Anterior cingulate cortex (tissue), 58 donors: Measurements from ENCODE around the gene HDAC9.

Experiments used
- DNase-seq, 58 donors: peaks; one replicate each; lab custom pipeline; 2025; lab: John Stamatoyannopoulos, UW

Gene HDAC9

DNA sequence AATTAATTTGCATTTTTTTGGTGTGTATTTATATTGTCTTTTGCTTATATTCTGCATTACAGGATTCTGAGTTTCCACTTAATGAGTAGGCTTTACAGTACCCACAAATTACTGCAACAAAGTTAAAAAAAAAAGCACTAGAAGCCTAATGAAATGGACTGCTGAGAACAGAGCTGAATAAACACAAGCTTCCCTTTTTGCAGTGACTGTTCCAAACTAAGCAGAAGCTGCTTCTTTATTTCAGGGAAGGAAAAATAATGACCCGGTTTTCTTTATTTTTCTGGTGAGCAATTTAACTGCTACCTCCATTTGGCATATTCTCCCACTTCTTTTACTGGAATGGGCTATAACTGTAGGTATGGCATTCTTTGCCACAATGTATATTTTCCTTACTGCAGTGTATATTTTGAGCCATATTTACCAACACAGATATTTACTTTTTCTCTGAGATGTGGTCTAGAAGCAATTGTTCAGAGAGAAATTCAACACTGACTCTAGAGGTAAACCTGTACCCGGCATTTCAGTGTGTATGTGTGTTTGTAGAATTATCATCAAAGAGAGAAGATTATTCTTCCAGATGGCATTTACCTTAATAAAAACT, 56.9 kb downstream of the HDAC9 start:
- DNase-seq: no peak

DNA sequence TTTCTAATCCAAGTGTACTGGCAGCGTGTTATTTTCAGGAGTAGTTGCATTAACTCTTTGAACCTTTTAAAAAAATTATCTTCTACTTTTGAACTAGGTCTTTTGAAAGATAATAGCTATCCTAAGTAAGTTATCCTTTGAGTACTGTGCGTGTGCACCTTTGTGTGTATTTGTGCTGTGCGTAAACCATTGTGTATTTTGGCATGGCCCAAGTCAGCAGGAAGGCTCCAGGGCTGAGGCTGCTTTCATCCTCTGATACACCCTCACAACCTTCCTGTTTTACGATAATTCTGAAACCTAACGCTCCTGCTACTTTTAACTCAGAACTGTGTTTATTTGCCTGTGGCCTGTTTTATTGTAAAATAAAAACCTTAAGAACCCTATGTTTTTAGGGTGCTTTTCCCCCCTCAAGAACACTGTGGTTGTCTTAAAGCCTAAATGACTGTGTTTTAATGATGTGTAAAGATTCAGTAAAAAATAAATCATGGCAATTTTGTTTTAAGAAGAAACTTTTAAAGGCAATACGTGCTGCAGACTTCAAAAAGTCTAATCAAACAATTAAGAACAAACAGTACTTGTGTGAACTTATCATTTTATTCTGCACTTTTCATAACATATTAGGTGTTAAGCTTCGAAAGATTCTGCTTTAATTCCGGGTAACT, 57.5 kb downstream of the HDAC9 start:
- no peak for DNase-seq

DNA sequence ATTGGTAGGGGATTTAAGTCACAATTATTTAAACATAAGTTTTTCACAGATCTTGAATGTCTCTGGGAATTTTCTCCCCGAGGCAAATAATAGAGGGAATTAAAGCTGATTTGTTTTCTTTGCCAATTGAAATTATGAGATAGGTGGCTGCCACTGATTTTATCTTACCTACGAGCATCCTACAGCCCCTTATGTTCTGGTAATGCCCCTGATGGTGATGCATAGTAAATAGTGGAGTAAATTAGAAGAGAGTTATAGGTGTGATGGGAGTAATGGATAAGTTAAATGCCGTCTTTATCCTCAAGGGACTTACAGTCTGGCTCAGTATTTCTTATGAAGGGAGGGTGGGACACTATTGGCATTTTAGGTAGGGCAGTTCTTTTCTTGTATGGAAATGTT, 58.1 kb downstream of the HDAC9 start:
- no peak for DNase-seq

DNA sequence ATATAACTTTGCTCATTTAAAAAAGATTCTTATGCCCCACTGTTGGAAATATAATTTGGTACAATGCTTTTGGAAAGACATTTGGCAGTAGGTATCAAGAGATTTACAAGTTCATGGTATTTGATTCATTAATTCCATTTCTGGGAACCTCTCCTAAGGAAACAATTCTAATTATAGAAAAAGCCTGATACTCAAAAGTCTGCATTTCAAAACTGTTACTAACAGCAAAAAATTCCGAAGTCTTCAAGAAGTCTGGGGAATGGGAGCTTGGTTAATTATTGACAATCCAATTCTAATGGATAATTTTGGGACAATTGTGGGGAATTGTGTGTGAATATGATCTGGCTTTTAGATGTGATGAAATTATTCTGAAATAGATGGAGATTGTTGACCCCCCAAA, 59.6 kb downstream of the HDAC9 start:
- DNase-seq: no peak

DNA sequence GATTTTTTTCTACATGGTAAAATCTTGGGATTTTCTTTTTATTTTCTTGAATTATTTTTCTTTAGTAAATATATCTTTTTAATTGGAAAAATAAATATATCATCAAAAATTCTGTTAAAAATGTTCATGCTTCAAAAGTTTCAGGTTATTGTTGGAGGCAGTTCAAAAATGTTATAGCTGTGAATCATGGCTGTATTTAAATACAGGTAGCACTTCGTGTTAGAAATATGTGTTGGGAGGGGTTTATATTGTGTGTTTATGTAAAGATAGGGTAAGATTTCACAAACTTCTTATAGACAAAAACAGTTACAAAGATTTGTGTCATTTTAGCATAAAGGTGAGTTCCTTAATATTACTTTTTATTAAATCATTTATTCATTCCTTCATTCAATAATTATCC, 60.4 kb downstream of the HDAC9 start:
- DNase-seq: no peak

GRCh38 chr7:18558503-18558902, 63.0 kb downstream of the HDAC9 start:
- DNase-seq: no peak

DNA sequence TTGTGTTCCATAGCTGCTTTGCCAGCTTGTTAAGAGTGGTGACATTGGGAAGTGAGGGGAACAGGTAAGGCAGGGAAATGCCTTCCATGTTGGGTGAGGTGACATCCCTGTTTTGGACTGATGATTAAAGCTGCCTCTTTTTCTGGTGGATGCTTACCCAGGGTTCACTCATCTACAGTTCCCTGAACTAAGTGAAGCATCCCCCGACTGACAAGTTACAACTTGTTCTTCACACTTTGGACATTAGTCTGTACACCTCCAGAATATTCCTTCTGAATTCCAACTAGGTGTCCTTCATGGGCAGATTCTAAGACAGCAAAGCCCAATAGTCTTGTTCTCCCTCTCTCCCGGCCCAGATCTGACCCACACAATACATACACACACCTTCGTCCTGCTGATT, 63.4 kb downstream of the HDAC9 start:
- DNase-seq: no peak

GRCh38 chr7:18559756-18560155, 64.2 kb downstream of the HDAC9 start:
- DNase-seq: no peak

DNA sequence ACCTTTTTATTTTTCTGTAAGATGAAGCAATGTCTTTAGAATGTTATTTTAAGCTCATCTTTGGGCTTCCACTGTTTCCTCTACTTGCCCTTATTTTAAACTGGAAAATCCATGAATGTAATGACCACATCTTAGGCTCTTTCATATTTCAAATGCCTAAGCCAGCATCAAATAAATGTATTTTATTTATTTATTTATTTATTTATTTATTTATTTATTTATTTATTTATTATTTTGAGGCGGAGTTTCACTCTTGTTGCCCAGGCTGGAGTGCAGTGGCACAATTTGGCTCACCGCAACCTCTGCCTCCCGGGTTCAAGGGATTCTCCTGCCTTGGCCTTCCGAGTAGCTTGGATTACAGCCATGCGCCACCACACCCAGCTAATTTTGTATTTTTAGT, 69.2 kb downstream of the HDAC9 start:
- DNase-seq: no peak

- no peak for DNase-seq
Measured at GRCh38 chr7:18565337-18565736, 69.8 kb downstream of the HDAC9 start.

DNA sequence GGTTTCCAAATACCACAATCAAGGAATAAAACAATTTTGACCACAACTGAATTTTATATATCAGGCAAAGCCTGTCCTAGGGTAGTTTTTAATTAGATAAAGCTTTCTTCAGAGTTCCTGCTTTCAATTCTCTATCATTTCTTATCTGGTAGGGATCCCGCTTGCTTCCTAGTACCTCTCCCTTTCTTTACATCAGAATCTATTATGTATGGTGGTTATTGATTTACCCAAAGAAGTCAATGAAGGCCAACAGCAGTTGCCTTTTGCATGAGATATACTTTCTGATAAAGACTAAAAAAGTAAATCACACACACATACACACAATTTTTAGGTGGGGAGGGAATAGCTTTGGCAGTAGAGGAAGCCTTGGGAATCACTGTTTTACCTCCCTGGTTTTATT, 70.7 kb downstream of the HDAC9 start:
- DNase-seq: no peak

DNA sequence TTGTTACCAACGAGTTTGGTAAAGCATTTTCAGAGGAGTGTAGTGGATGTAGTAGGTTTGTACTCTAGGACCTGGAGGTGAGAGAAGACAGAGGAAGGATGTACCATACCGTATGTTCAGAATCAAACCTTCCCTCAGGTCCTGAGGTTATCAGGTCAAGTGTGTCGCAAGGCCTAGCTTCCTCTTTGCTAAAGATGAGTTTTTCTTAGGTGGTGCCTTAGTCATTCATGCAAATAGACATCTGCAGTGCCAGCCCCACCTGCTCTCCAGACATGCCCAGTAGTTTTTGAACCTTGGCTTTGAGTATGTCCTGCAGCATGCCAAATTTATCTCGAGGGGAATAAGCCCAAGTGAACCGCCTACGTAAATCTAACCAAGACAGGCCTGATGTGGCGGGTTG, 71.3 kb downstream of the HDAC9 start:
- no peak for DNase-seq

- no peak for DNase-seq
Measured at GRCh38 chr7:18570441-18570840, 74.9 kb downstream of the HDAC9 start.

DNA sequence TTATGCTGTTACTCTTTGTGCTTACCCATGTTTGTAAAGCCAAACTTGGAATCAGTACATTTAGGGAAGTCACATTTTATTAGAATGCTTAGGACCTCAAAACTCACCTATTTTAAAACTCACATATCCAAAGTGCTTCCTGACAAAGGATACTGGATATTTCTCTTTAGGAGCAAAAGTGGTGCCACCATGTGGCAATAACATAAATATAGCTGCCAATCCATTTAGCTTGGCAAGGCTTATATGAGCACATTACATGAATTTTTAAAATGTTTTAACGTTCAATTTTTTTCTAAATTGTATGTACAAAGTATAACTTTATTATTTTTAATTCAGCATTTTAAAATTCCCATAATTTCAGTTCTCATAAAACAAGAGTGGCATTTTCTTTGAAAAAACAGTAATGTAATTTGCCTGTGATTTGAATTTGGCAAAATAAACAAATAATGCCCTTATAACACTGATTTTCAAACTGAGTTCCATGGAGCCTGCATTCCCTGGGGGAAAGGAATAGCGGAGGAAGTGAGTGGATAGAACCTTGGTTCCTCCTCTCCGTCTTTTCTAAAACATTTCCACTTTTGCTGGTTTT, 75.4 kb downstream of the HDAC9 start:
- peak in 1 of 58 donors; percentile 66 for DNase-seq

DNA sequence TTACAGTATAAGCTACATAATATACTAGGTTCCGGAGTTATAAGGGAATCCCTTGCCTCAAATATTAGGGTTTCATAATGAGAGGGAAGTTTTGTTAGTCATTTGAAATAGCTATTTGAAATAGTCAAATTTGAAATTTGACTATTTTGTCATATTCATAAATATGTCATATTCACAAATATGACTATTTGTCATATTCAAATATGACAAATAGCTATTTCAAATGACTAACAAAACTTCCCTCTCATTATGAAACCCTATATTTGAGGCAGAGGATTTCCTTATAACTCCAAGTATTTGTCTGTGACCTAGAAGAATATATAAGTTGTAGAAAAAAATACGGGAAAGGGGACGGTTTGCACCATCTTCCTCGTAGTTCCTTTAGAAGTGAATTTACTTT, 76.6 kb downstream of the HDAC9 start:
- no peak for DNase-seq

- DNase-seq: no peak
Measured at GRCh38 chr7:18572885-18573284, 77.3 kb downstream of the HDAC9 start.

DNA sequence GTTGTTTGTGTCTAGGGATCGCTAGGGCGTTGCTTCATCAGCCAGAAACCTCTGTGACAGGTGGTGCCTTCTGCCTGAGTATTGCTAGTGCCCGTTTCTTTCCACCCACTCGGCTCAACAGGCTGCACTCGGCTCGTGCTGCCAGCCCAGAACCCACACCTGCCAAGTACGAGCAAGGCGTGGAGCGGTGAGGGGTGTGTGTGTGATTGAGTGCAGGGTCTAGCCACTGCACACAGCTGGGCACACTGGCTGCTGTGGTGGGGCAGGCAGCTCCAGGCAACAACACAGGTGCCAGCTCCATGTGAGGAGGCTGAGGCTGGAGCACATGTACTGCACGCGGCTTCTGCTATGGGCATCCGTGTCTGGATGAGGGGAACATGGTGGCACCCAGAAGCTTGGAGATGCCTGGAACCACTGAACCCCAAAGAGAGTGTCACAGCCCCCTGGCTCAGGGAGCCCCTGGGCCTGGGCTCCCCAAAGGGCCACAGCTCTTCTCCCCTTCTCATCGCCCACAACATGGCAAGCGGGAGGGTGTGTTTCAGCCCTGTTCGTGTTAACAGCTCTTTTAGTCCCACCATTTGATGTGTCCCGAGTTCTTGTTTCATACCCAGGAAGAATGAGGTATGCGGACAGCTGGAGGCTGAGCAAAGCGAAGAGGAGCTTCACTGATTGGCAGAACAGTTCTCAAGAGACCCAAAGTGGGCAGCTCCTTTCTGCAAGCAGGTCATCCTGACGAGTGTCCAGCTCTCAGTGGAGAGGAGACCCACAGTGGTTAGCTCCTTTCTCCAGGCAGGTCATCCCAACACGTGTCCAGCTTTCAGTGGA, 78.1 kb downstream of the HDAC9 start:
- DNase-seq: no peak

DNA sequence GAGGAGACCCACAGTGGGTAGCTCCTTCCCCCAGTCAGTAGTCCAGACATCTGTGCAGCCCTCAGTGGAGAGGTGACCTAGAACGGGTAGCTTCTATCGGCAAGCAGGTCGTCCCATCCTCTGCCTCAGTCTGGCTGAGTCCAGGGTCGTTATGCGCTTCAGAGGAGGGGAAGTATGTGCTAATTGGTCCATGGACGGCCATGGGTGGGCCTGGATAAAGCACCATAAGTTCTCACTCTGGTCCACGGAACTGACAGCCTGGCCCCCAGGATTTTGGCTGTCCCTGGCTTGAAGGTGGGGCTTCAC, 78.6 kb downstream of the HDAC9 start:
- no peak for DNase-seq

DNA sequence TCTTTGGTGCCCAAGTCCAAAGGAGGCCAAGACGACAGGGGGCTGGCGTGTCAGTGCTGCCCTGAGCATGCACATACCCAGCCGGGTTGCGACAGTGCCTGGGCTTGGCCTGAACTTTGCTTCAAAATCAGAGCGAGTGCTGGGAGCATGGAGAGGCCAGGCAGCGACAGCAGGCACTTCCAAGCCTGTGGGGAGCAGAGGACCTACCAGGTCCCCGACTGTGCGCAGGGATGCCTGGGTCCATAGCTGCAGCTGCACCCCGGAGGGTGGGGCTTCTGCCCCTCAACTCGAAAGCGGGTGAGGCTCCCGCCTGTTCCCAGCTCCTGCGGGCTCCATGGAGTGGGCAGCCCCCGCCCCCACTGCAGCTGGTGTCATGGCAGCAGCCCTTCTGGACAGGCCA, 79.1 kb downstream of the HDAC9 start:
- DNase-seq: peak in 2 of 58 donors; percentile 3 to 6

DNA sequence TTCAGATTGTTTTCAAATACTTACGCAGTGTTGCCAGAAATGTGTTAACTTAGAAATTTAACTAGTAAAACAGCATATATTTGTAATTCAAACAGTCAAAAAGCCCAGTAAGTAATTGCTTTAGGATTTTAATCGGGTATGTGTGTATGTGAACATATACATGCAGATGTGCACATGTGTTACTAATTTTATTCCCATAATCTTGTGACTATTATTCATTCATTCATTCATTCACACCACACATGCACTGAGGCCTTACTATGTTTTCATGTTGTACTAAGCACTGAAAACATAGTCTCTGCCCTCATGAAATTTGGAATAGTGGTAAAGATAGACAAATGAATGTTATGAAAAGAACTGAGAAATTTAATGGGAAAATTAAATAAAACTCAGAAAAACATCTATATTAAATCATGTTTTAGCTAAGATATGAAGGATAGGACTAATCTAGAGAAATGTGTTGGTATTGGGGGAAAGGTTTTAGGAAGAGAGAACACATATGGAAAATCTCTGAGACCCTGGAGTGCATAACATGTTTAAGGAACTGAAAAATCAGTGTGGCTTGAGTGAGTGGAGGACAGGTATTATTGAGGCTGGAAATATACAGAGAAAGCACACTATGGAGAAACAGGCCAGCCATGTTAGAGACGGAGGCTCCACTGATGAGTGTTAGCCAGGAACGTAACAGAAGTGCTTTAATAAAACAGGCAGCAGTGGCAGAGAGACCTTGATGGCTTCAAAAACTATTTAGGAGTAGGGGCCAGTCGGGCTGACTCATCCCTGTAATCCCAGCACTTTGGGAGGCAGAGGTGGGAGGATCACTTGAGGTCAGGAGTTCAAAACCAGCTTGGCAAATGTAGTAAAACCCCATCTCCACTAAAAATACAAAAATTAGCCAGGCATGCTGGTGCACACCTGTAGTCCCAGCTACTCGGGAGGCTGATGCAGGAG, 80.3 kb downstream of the HDAC9 start:
- no peak for DNase-seq
